ENCODE data around the gene CRYBG3.

CRYBG3 gene

DNA sequence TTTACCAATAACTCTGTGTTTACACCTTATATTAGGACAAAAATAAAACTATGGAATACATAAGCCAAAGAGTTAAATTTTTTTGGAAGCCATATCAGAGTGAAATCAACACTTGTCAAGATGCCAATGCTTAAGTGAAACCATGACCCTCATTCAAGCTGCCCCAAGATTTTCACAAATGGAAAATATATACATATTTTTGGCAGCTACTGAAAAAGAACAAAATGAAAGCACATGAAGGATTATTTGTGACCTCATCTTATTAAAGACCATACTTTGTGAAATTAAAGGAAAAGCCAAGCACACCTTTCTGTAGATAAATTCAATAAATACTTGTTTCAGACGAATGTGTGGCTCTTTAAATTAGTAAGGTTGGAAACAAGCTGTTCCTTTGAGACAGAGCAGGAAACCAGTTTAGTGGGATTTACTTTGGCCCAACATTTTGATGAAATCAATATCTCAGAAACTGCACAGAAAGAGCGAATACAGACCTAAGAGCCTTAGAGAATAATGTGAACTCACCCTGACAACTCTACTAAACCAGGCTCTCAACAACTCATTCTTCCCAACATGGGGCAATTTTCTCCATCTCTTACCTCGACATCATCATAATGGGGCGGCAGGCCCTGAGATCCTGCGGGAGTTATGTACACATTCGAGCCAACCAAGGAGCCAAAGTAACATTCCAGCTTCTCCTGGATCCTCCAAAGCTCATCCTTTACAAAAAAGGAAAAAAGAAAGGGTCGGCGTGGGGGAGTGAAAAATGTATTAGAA is 139.4 kb downstream of the CRYBG3 start:
- Histone ChIP-seq H3K9me3 (no peaks in the 10 kb centered on the region), H3K27me3 (no peaks in the 10 kb centered on the region), H3K4me3 (no peak overlapping the region), H3K36me3 (peaks cover 7 to 29% (median 23%) of the 10 kb centered on the region in 3 donors), H3K4me1 (peaks cover 0 to 7% (median 0%) of the 10 kb centered on the region in 4 donors), H3K27ac (no peak overlapping the region)
- no peak for DNase-seq
- TF ChIP-seq, protein P1, sequence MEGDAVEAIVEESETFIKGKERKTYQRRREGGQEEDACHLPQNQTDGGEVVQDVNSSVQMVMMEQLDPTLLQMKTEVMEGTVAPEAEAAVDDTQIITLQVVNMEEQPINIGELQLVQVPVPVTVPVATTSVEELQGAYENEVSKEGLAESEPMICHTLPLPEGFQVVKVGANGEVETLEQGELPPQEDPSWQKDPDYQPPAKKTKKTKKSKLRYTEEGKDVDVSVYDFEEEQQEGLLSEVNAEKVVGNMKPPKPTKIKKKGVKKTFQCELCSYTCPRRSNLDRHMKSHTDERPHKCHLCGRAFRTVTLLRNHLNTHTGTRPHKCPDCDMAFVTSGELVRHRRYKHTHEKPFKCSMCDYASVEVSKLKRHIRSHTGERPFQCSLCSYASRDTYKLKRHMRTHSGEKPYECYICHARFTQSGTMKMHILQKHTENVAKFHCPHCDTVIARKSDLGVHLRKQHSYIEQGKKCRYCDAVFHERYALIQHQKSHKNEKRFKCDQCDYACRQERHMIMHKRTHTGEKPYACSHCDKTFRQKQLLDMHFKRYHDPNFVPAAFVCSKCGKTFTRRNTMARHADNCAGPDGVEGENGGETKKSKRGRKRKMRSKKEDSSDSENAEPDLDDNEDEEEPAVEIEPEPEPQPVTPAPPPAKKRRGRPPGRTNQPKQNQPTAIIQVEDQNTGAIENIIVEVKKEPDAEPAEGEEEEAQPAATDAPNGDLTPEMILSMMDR (IDR thresholded peaks at IDR 0.05): no peak
- intact Hi-C loops (cut with DNase I; ENCODE audit: low total_unique reads): no loop called here

DNA sequence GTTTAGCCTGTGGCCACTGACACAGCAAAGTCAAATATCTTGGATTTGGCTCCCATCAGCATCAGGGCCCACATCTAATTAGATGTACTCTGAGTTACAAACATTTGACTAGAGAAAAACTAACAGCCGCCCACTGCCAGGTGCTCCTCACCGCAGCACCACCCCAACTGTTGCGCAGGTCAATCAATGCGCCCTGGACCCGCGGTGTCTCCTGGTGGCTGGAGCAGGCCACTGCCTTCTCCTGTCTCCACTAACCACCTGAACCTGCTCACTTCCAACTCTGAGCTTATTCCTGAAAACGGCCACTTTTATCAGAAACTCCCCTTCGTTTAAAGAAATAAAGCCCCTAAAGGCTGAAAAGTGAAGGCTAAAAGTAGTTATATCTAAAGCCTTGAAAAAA is 146.2 kb downstream of the CRYBG3 start:
- intact Hi-C loops (cut with DNase I; ENCODE audit: low total_unique reads): no loop called here
- H3K4me3 ChIP-seq: no peak overlapping the region
- TF ChIP-seq, protein P1 (IDR thresholded peaks at IDR 0.05): no peak
- no peak overlapping the region for H3K27ac ChIP-seq
- peaks cover 0 to 11% (median 0%) of the 10 kb centered on the region in 4 donors for H3K4me1 ChIP-seq
- DNase-seq: no peak
- H3K36me3 ChIP-seq: peaks cover 0 to 11% (median 11%) of the 10 kb centered on the region in 3 donors
- no peaks in the 10 kb centered on the region for H3K9me3 ChIP-seq
- no peaks in the 10 kb centered on the region for H3K27me3 ChIP-seq

DNA sequence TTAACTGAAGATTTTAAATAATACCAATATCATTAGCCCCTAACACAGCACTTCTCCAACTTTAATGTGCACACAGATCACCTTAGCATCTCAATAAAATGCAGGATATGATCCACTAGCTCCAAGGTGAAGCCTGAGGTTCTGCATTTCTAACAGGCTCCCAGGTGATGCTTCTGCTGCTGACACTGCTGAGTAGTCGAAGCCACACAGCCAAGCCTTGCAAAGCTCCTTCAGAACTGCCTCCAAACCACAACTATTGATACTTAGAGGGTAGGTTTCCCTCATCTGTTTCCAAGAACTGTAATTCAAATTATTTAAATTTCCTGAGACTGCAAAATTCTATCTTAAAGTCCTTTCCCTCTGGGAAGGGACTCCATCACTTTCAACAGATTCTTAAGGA is 146.6 kb downstream of the CRYBG3 start:
- intact Hi-C loops (cut with DNase I; ENCODE audit: low total_unique reads): no loop called here
- peaks cover 0 to 11% (median 0%) of the 10 kb centered on the region in 4 donors for H3K4me1 ChIP-seq
- H3K9me3 ChIP-seq: no peaks in the 10 kb centered on the region
- no peak overlapping the region for H3K4me3 ChIP-seq
- no peak overlapping the region for H3K27ac ChIP-seq
- no peaks in the 10 kb centered on the region for H3K27me3 ChIP-seq
- DNase-seq: no peak
- TF ChIP-seq, protein P1 (IDR thresholded peaks at IDR 0.05): no peak
- peaks cover 0 to 11% (median 11%) of the 10 kb centered on the region in 3 donors for H3K36me3 ChIP-seq

DNA sequence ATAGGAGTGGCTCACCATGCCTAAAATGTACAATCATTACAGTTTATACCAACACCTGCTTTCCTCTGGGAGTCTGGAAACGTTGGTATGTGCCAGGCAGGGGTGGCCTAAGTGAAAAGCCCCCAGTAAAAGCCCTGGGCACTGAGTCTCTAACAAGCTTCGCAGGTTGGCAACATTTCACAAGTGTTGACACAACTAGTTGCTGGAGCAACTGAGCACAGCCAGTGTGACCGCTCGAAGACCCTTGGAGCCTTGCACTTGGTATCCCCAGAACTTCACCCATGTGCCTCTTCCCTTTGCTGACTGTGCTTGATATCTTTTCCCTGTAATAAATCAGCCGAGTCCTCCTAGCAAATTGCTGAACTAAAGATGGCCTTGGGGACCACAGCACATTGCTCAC is 147.7 kb downstream of the CRYBG3 start:
- no peak for DNase-seq
- TF ChIP-seq, protein P1 (IDR thresholded peaks at IDR 0.05): no peak
- intact Hi-C loops (cut with DNase I; ENCODE audit: low total_unique reads): no loop called here

DNA sequence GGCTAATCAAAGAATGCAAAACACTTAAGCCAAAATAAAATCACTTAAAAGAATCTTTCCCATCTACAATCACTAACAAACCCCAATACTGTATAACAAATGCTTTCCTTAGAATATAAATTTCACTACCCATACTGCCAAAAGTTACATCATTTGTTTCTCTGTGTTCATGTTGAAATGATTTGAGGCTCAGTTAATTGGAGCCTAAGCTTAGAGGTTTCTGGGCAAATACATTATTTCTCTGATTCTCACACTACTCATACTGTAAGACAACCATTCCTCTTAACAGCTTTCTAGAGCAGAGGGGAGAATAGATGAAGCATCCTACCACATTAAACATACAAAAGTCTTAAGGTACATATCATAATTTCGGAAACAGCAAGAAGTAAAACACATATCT is 148.3 kb downstream of the CRYBG3 start:
- Histone ChIP-seq H3K9me3 (no peaks in the 10 kb centered on the region), H3K36me3 (peaks cover 0 to 11% (median 6%) of the 10 kb centered on the region in 3 donors), H3K27me3 (no peaks in the 10 kb centered on the region), H3K4me3 (no peak overlapping the region), H3K27ac (no peak overlapping the region), H3K4me1 (peaks cover 0 to 11% (median 0%) of the 10 kb centered on the region in 4 donors)
- intact Hi-C loops (cut with DNase I; ENCODE audit: low total_unique reads): loop anchor here (10.0 kb wide), 1 partner anchor 145 kb away; the partner anchor contains the start of gene CRYBG3
- DNase-seq: no peak
- TF ChIP-seq, protein P1 (IDR thresholded peaks at IDR 0.05): no peak

More for the DNA sequence above, 147.7 kb downstream of the CRYBG3 start:
- no peaks in the 10 kb centered on the region for H3K27me3 ChIP-seq
- H3K9me3 ChIP-seq: no peaks in the 10 kb centered on the region
- H3K4me1 ChIP-seq: peaks cover 0 to 11% (median 0%) of the 10 kb centered on the region in 4 donors
- H3K4me3 ChIP-seq: no peak overlapping the region
- peaks cover 0 to 11% (median 6%) of the 10 kb centered on the region in 3 donors for H3K36me3 ChIP-seq
- H3K27ac ChIP-seq: no peak overlapping the region
